Measurements from ENCODE around the gene PTPRM.

Gene PTPRM

DNA sequence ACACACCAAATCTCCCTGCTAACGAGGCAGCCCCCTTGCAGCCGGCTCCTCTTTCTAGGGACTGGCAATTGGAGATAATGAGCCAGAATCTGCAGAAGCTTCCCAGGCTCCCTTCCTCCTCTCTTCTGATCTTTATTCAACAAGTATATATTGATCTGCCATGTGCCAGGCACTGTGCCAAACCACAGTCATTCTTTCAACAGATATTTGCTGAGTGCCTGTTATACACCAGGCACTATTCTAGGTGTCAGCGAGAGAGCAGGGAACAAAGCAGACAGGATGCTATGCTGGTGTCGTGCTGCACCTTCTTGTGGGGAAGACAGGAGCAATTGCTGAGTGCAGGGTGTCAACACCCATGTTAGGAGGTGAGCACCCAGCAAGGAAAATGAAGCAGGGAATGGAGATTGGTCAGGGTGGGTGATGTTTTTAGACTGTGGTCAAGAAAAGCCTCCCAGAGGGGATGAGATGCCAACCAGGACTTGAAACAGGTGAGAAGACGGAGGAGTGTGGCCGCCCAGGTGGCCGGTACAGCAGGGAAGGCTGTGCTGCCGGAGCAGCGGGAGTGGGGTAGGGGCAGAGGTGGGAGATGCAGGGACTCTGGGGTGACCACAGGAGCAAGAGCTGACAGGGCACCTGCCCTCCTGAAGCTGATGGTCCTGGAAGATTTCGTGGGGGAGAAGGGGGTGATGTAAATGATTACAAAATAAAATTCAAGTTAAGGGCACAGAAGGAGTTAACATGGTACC, 734.5 kb downstream of the PTPRM start:
- DNase-seq, result no peak

DNA sequence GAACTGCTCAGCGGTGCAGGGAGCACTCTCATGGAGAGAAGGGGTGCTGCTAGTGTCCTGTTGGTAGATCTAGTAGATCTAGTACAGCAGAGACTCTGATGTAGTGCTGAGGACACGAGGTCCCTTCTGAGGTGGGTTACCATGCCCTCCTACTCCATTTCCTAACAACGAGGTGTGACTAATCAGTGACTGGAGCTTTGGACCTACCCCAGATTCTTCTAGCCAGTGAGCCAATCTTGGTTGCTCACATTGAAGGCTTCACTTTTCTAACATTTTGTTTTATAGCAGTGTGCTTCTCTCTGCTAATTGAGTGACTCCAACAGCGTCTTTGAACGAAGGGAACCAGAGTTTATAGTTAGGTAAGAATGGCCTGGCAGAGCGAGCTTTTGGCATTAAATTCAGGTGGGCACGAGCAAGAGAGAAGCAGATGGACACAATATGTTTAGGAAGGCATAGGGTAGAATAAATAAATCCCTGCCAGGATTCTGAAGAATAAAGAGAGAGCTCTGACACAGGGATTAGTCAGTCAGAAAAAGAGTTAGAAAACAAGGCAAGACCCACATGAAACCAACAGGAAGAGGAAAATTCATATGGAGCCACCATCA, 736.1 kb downstream of the PTPRM start:
- no peak for DNase-seq

DNA sequence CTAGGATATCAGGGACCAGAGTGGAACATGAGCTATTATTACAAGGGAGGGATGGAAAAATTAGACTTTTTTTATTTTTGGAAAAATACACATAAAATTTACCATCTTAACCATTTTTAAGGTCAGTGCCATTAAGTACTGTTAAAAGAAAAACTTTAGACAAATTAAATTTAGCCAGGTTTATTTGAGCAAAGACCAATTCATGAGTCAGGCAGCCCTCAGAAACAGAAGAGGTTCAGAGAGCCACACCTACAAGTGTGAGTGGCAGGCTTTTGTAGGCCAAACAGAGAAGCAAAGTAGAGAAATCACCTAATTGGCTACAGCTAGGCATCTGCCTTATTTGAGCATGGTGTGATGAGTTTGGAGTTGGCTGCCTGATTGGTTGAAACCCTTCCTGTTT, 740.8 kb downstream of the PTPRM start:
- DNase-seq, result no peak

DNA sequence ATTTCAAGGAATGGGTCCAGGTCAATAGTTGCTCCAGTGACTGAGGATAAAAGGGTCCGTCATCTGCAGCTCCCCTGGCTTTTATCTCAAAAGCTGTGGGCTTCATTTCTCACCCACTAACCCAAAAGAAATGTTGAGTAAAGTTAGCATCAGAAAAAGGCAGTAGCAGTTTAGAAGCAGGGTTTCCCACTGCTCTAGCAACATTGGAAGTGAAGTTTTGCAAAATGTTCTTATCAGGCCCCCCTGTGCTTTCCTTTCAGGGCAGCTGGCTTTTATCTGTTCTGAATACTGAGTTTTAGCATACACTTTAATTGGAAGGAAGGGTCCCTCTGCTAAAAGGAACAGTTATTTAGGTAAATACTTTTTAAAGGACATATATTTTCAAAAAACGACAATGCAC, 745.9 kb downstream of the PTPRM start:
- DNase-seq, result no peak

DNA sequence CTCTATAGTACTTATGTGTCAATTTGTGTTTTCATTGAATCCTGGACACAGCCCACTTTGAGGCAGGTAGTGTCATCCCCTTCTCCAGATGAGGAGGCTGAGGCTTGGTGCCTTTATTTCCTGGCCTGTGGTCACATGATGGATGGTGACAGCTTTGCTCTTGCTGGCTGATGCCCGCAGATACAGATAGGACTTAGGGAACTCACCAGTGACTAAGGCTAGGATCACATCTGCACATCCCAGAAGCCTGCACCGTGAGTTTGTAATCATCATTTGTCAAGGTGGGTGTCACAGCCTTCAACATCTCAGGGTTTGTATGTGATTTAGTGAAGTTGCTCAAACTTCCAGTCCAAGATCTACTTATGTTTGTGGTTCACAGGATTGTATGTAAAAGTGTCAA, 747.0 kb downstream of the PTPRM start:
- no peak for DNase-seq

DNA sequence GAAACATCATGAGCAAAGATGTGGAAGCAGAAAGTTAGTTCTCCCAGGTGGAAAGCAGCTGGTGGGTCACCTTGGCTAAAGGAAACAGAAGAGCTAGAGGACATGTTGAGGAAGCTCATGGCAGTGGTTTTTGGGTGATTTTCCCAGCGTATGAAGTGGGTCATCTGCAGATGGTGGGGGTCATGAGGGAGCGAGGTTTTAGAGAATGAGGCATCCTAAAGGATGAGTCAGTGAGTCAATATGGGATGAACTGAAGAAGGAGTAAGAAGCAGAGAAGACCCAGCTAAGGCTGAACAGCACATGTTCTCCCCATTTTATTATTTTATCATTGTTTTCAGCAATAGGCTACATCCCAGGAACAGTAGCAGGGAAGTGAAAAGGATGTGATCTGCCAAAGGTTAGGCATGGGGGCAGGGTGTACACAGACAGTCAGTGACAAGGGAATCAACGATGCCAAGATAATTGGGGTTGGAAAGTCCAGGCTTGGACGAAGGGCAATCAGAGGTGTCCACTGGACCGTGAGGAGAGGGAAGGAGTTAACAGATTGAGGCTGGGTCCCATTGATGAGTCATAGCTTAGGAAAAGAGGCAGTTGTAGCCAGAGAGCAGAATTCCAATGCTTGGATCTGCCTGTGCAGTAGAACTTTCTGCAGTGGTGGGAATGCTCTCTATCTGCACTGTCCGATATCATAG, 752.8 kb downstream of the PTPRM start:
- DNase-seq, result no peak

DNA sequence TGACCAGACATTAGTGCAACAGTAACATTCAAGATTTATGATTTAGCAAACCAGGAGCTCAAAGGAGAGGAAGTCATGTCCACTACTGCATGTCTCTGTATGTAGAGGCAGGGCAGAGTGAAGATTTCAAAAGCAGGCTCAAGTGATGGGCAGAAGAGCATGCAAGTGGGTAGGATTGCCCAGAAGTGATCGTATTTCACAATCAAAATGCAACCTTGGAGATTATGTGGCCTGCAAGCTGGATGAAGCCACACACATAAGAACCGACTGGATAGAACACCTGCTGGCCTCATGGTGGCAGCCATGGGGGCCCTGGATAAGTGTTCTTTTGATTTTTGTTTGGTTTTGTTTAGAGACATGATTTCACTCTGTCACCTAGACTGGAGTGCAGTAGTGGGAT, 755.4 kb downstream of the PTPRM start:
- DNase-seq, result no peak

DNA sequence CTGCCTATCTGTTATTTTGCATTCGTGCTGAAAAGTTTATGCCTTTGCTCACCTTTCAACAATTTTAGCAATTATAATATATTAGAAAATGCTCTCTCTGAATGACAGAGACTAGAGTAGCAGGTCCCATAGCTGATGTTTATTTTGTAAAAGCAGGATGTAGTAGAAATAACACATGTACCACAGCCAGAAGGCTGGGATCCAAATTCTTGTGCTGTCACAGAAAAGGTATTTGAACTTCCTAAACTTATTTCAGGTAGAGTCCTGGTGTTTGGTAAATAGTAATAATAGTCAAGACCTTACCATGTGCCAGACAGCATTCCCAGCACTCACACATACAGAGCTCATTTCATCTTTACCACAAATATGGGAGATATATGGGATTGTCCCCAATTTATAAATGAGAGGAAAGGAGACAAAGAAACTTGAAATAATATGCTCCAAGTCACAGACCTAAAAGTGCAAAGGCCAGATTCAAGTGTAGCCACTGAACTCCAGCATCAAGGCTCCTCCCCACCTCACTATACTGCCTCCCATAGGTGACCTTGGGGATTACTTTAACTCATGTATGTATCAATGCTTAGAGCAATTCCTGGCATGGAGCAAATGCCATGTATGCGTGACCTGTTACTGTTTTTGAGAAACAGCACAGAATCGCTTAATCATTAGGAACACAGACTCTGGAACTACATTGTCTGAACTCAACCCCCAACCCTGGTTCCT, 757.4 kb downstream of the PTPRM start:
- no peak for DNase-seq

DNA sequence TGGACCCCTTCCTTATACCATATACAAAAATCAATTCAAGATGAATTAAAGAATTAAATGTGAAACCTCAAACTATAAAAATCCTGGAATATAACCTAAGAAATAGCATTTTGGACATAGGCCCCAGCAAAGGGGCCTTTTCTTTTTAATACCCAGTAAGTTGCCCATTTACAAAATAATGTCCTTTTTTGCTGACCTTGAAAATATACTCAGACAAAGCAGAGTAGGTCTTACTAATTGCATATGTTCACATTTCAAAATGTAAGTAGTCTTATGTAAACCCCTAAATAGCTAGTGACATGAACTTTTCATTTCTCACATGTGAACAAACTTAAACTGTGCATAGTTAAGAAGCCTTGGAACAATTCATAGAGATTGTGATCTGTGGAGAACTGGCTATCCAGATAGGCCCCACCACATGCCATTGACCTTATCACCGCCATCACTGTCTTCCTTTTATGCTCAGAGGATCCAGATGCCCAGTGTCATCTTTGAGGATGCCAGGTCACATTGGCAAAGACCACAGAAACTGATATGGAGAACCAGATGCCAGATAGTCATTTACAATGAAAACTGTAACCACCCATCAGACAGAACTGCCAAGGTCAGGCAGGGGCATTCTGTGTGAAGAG, 759.8 kb downstream of the PTPRM start:
- DNase-seq, result no peak

DNA sequence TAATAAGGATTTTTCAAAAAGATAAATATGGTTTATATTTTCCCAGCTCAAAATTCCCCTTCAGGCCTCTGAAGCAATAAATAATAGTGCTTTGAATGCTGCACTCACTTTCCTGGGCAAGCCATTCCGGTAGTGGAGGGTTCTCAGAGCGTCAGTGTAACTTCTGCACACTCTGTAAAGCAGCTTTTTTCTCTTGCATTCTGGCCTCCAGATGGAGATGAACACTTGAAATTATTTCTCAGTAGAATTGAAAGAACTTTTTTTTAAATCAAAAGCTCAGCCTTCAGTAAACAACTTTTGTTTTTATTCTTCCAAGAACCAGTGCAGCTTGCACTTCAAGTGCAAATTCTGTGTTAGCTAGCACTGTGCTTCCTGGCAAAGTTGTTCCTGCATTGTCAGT, 761.0 kb downstream of the PTPRM start:
- no peak for DNase-seq

DNA sequence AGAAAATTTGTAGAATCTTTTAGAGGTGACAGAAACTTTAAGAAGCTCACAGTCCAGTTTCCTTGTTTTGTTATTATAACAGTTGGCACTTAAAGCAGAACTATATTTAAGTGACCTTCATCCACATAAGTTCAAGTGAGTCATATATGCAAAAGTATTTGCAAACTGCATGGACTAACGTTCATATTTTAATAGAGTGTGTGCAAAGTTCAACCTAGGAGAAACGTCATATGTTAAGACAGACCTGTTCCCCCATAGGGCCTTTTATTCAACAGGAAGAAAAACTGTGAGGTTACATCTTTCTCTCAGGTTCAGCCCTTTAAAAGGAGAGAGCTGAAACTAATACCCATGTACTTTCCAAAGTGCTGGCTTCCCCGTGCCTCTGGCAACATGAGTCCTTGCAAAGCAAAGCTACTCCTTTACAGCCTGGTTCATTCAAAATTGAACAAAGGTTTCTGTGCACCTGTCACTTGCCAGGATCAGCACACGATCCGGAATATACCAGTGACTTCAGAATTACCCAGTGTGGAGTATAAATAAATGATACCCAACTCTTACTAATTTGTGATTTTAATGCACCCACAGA, 762.2 kb downstream of the PTPRM start:
- DNase-seq, result no peak

DNA sequence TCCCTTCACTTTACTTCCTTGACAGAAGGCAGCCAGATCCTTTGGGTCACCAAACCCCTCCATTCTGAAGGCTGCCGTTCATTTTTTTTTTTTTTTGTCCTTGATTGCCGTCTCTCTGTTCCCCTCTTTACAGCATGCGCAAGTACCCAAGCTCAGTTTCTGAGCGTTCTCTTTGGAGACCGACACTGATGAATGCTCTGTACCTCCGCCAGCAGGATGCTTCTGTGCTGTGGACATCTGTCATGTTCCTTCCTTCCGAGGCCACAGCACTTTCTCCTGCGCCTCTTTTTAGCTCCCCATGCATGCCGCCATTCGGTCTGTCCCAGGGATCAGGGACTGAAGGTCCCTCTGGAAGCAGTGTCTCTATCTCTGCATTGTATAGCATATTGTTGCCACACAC, 763.5 kb downstream of the PTPRM start:
- DNase-seq, result no peak

DNA sequence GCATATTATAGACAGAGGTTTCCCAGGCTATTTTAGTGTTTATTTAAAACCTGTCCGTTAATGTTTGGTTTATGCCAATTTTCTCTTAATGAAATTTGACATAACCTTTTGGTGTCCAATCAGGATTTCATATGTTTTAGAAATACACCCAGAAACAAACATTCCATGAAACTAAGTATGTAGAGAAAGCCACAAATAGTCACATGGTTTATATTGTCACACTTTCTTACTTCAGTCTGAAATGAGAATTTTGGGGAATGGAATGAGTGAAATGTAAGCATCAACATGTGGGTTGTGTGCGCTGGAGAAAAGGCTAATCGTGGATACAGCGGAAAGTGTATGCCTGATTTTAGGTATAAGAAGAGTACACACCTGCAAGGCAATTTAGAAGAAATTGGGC, 765.2 kb downstream of the PTPRM start:
- no peak for DNase-seq

DNA sequence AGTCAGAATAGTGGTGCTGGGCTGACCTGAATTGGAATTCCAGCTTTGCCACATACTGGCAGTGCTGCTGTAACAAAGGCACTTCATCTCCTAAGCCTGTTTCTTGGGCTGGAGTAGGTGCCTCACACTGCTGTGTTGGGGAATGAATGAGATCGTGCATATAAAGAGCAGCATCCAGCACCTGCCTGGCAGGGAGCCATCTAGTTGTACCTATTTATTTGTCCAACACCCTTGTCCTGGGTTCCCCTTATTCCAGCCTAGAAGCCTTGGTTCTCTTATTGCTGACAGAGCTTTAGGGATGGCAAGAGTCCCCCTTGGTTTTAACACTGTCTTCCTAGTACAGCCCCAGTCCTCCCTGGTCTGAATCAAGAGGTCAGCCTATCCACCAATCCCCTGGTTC, 766.8 kb downstream of the PTPRM start:
- DNase-seq, result no peak

DNA sequence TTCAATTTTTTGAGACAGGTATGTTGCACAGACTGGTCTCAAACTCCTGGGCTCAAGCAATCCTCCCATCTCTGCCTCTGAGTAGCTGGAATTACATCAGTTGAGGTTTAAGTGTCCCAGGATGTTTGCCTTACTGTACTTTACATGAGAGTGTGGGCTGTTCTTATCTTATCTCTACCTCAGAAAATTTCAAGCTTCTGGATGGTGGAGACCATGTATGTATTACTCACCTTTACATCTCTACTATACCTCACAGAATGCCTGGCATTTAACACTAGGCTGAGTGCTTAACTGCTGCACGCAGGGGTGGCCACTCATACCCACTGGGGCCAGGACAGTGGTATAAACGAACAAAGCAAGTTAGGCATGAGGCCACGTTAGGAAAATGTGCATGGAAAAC, 770.1 kb downstream of the PTPRM start:
- no peak for DNase-seq

DNA sequence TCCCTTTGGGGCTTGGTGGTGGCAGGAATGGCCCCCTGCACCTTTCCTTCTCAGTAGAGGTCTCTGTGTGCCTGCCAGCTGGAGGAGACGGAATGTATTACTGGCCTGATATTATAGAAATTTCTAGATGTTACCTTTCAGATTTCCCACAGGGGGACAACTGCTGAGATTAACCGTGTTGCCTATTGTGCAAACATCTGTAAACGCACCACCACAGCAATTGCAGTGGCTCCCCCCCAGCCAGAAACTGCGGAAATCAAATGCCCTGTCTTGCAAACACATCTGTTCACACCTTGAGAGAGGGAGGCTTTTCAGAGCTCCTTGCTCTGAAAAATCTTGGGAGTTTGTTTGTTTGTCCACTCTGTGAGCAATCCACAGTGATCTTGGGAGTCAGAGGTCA, 772.1 kb downstream of the PTPRM start:
- no peak for DNase-seq

DNA sequence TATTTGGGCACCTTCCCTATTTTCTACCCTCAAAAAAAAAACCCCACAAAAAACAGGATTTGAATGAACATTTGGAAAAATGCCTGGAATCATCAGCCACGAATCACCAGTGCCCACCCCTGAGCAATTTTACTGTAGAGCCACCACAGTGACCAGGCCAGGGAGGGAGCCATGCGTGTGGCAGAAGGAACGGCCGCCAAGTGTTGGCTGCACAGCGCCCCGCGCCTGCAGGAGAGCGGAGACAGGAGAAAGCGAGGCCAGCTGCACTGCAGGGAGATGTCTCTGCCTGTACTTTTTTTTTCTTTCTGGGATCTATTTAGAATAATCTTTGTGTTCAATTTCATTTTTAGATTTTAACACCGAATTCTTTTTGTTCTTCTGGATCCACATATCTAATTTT, 772.8 kb downstream of the PTPRM start:
- no peak for DNase-seq

DNA sequence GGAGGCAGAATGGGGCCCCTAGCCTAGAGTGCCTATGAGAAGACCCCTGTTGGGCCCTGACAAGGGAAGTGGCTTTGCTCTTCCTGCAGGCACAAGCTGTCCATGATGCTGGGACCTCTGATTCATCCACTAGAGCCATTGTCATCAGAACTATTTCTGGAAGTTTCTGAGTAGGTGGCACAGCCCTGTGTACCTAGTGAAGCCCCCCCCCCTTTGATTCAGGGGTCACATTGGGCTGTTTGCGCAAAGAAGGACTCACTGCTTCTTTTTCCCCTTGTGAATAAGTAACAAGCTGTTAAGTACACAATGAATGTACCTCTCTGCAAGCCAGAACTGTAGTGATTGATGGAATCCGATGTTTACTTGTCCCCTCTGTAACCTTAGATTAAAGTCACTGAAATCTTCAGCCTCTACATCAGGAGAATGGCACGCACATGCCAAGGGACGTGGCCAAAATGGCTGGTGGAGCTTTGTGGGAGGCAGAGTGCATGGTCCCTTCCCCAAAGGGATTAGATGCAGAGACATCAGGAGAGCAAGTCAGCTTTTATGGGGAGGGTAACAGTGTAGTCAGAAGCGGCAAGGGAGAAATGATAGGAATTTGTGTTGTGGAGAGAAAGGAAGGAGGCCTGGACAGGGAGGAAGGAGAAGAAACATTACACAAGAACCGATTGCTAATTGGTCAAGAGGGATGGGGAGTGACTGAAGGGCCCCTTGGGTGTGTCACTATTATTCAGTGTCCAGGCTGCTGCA, 774.5 kb downstream of the PTPRM start:
- DNase-seq, result no peak

DNA sequence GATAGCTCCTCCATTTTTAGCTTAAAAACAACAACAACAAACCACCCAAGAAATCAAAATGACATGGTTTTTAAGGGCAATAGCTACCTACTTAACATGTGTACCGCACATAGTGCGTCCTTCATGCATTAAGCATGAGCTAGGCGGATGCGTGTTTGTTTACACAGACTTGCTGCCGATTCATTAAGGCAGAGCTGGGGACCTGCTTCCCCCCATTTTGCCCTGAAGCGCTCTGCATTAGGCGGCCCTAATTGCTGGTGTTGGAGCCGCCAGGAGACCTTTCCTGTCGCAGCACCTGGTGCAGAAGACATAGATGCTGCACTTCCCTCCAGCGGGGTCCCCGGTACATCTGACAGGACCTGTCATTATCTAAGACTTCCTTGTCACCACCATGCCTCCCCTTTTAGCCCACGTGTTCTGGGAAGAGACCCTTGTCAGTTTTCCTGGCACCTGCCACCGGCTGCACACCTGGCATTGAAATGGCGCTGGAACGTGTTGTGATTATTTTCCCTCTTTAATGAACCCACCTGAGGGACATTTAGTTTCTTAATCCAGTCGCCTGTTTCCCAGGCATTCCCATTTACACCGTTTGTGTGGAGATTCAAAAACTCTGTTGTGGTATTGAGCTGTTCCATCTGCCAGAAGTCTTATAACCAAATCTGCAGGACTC, 781.1 kb downstream of the PTPRM start:
- no peak for DNase-seq

DNA sequence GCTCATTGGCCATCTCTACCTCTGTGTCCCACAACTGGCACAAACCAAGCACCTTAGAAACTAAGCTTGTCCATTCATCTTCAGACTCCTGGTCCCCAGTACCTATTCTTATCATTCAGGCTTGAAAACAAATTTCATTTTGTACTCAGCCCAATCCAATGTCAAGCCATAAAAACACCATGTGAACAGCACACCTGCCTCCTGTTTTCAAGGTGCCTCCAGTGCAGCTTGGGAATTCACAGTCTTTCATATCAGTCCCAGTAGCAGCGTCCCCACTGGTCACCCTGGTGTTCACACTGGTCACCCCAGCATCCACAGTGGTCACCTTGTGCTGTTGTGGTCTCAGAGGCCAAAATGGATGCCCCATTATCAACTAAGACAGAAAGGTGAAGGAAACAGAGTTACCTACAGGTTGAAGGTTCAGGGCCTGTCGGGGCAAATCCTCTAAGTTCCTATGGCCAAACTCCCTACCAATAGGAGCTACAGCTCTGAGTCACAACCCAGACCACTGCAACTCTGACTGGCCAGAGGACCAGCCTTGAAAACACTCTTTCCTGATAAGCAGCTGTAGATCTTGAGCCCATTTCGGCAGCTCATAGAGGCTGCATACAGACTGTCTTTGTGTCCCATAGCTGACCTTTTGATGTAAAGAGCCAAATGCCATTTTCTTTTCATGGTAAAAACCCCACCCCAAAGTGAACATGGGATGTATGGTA, 782.6 kb downstream of the PTPRM start:
- DNase-seq, result no peak

DNA sequence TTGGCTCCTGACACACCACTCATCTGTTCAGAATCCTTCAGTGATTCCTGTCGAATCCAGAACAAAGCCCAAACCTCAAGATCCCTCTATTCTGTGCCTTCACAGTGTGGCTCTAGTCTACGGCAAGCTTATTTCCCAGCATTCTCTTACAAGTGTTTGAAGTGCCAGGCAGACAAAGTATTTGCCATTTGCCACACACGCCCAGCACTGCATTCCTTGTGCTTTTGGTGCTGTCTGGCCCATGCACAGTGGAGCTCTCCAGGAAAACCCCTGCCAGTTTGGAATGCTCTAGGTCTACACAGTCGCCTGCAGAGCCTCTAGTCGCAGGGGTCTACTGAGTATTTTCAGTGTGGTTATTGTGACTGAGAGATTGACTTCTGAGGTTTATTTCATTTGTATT, 783.5 kb downstream of the PTPRM start:
- no peak for DNase-seq

Data from stimulated activated CD4-positive, alpha-beta T cell treated with anti-CD3 and anti-CD28 coated beads, Interleukin-1b, Interleukin-23, amount 100 ng/mL, for 48 hours (primary cell).